Glutamatergic neuron (in vitro differentiated cells): Measurements from ENCODE around the gene PKD1L1. TPM values are rescaled to one million over a fixed set of nuclear protein-coding genes. Genes with fewer than 3 reads are reported as not detected.

Experiments used
- DNase-seq: peaks from one replicate; pipeline ENCODE4 v3.0.0; 2022
- H3K27ac Mint-ChIP-seq: one replicate; pipeline ENCODE4 v1.8.0; 2020; ENCODE audit warnings: mild to moderate bottlenecking, mixed read lengths, inconsistent platforms; ENCODE audit not compliant: unreplicated experiment
- H3K27me3 Mint-ChIP-seq: one replicate; pipeline ENCODE4 v1.8.0; 2020; ENCODE audit warnings: mild to moderate bottlenecking, moderate library complexity, mixed read lengths, inconsistent platforms; ENCODE audit not compliant: unreplicated experiment
- H3K36me3 Mint-ChIP-seq: one replicate; pipeline ENCODE4 v1.8.0; 2020; ENCODE audit warnings: mild to moderate bottlenecking, mixed read lengths, inconsistent platforms; ENCODE audit not compliant: unreplicated experiment
- H3K4me1 Mint-ChIP-seq: one replicate; pipeline ENCODE4 v1.8.0; 2020; ENCODE audit warnings: mild to moderate bottlenecking, low read depth, mixed read lengths, inconsistent platforms; ENCODE audit not compliant: unreplicated experiment
- H3K4me3 Mint-ChIP-seq: one replicate; pipeline ENCODE4 v1.8.0; 2020; ENCODE audit warnings: mild to moderate bottlenecking, mixed read lengths, inconsistent platforms; ENCODE audit not compliant: unreplicated experiment
- H3K9me3 Mint-ChIP-seq: one replicate; pipeline ENCODE4 v1.8.0; 2020; ENCODE audit warnings: mild to moderate bottlenecking, moderate library complexity, mixed read lengths, inconsistent platforms; ENCODE audit not compliant: unreplicated experiment
- total RNA-seq: library from RNA; stranded (reverse); fragmentation: NEBNext Ultra II Directional; extraction: Animal tissue kit (Norgen Biotek cat#: 25700); gene quantifications from one replicate; pipeline ENCODE4 v1.2.1, GENCODE V29; 2021; ENCODE audit not compliant: unreplicated experiment
- TF ChIP-seq, protein P1 (sequence below): fragments of 200-600 bp; sonication (generic); IDR thresholded peaks from one replicate; pipeline ENCODE4 v1.5.0; 2021; ENCODE audit not compliant: partially characterized antibody, unreplicated experiment

The PKD1L1 gene
- total RNA-seq, 1 donor from 2014 or later: 0.17 TPM

- Mint-ChIP-seq H3K36me3 (no peaks in the 10 kb centered on the region), H3K4me1 (peaks cover 7% of the 10 kb centered on the region), H3K27ac (no peak overlapping the region), H3K27me3 (no peaks in the 10 kb centered on the region), H3K4me3 (no peak overlapping the region), H3K9me3 (peaks cover 1% of the 10 kb centered on the region)
- no peak for DNase-seq
- TF ChIP-seq, protein P1, sequence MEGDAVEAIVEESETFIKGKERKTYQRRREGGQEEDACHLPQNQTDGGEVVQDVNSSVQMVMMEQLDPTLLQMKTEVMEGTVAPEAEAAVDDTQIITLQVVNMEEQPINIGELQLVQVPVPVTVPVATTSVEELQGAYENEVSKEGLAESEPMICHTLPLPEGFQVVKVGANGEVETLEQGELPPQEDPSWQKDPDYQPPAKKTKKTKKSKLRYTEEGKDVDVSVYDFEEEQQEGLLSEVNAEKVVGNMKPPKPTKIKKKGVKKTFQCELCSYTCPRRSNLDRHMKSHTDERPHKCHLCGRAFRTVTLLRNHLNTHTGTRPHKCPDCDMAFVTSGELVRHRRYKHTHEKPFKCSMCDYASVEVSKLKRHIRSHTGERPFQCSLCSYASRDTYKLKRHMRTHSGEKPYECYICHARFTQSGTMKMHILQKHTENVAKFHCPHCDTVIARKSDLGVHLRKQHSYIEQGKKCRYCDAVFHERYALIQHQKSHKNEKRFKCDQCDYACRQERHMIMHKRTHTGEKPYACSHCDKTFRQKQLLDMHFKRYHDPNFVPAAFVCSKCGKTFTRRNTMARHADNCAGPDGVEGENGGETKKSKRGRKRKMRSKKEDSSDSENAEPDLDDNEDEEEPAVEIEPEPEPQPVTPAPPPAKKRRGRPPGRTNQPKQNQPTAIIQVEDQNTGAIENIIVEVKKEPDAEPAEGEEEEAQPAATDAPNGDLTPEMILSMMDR: no peak
Observed at GRCh38 chr7:47844311-47844710, 104.0 kb downstream of the PKD1L1 start.

GRCh38 chr7:47843291-47843690 is 105.0 kb downstream of the PKD1L1 start:
- TF ChIP-seq, protein P1: no peak
- no peak for DNase-seq
- H3K4me1 Mint-ChIP-seq: peaks cover 7% of the 10 kb centered on the region
- H3K27me3 Mint-ChIP-seq: no peaks in the 10 kb centered on the region
- no peak overlapping the region for H3K27ac Mint-ChIP-seq
- H3K9me3 Mint-ChIP-seq: no peaks in the 10 kb centered on the region
- H3K36me3 Mint-ChIP-seq: no peaks in the 10 kb centered on the region
- no peak overlapping the region for H3K4me3 Mint-ChIP-seq

DNA sequence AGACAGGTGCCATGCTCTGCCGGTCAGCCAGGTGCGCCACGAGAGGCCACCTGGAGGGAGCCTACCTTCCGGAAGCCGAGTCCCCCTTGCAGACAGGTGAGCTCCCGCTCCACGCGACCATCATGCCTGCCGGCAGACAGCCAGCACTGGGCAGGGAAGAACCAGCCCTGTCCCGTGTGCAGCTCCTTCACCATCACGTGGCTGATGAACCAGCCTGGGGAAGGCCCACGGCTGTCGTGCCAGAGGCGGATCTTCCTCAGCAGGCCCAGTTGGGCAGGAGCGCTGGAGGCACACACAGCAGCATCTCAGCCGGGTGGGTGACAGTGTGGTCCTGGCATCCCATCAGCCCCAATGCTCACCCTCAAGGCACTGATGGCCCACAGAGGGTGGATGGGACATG is 108.9 kb downstream of the PKD1L1 start:
- Mint-ChIP-seq H3K4me3 (no peak overlapping the region), H3K27ac (no peak overlapping the region), H3K27me3 (no peaks in the 10 kb centered on the region), H3K4me1 (peaks cover 7% of the 10 kb centered on the region), H3K9me3 (peaks cover 2% of the 10 kb centered on the region), H3K36me3 (no peaks in the 10 kb centered on the region)
- DNase-seq: no peak
- TF ChIP-seq, protein P1: no peak

- no peak for DNase-seq
- Mint-ChIP-seq H3K4me3 (no peak overlapping the region), H3K27me3 (no peaks in the 10 kb centered on the region), H3K4me1 (peaks cover 7% of the 10 kb centered on the region), H3K27ac (no peak overlapping the region), H3K36me3 (no peaks in the 10 kb centered on the region), H3K9me3 (peaks cover 2% of the 10 kb centered on the region)
- TF ChIP-seq, protein P1: no peak
Observed at GRCh38 chr7:47837826-47838225, 110.4 kb downstream of the PKD1L1 start.

GRCh38 chr7:47836503-47837202 is 111.6 kb downstream of the PKD1L1 start:
- TF ChIP-seq, protein P1: no peak
- Mint-ChIP-seq H3K36me3 (no peaks in the 10 kb centered on the region), H3K27ac (no peak overlapping the region), H3K27me3 (no peaks in the 10 kb centered on the region), H3K9me3 (peaks cover 2% of the 10 kb centered on the region), H3K4me1 (no peaks in the 10 kb centered on the region), H3K4me3 (no peak overlapping the region)
- DNase-seq: no peak
